Measurements from ENCODE around the gene MRPL32. TPM values are rescaled to one million over a fixed set of nuclear protein-coding genes. Genes with fewer than 3 reads are reported as not detected.

MRPL32 gene
- total RNA-seq, 1 experiment from 2014 or later = 101 TPM

DNA sequence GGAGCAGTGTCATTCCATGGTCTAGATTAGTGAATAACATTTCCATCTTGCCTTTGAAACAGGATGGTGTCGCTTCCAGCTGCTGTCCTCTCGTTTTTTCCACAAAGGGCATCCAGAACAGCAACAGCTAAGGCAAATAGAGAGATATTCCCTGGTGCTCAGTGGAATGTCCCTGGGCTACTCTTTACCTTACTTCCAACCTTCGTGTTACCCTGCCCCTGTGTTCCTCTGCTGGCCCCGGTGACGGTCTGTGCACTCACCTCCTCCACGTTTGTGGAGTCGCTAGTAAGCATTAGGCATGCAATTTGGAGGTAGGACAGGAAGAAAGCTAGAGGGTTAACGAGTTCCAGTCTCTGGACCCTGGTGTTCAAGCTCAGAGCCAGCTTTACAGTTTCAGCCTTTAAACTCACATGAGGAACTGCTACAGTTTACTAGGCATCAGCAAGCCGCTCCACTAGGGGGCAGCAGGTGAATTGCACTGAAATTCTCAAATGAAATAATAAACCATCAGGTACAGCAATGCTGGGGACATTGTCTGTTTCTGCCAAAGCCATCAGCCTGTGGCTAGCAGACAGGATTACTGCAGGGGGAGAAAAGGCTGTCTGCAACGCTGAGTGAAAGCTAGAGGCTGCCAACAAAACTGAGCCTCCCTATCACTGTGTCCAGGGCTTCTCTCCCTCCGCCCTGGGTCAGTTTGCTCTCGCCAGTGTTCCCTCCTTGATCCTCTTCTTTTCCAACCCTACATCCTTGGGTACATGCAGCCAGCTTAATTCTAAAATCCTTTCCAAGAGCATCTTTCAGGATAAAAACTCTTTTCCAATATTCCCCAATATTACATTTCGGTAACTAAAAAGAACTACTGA, 9.0 kb downstream of the MRPL32 start:
- H3K79me1 ChIP-seq (ENCODE audit: insufficient read depth, low read depth, low read length, poor library complexity, severe bottlenecking) = no peaks in the 10 kb centered on the region
- peak; percentile 97 for TF ChIP-seq CTCF (conservative IDR thresholded peaks at IDR 0.05)
- peak; percentile 84 for DNase-seq
- H3K14ac ChIP-seq (ENCODE audit: insufficient read depth, low read length) = no peak overlapping the region
- H2BK120ac ChIP-seq (ENCODE audit: low read depth, low read length, poor library complexity, severe bottlenecking) = no peak overlapping the region
- H3K9me3 Mint-ChIP-seq = no peaks in the 10 kb centered on the region
- no peak overlapping the region for H2AFZ ChIP-seq (ENCODE audit: low read length)
- H3K27ac Mint-ChIP-seq = peak overlapping the region in 1 of 3 experiments; percentile 32; a peak in 3 of 7 replicates
- no peak overlapping the region for H3T11ph ChIP-seq (ENCODE audit: low read length)
- no peaks in the 10 kb centered on the region for H3K23me2 ChIP-seq (ENCODE audit: insufficient read length, low read depth, low read length, poor library complexity, severe bottlenecking)
- no peak overlapping the region for H3K56ac ChIP-seq (ENCODE audit: insufficient read length, low read depth, low read length)
- peaks cover 6 to 15% of the 10 kb centered on the region in 2 experiments for H3K4me1 Mint-ChIP-seq
- no peaks in the 10 kb centered on the region for H3K9me3 ChIP-seq (ENCODE audit: control insufficient read depth, low read depth, low read length)
- H4K91ac ChIP-seq (ENCODE audit: insufficient read length, low read depth, low read length) = no peak overlapping the region
- H4K5ac ChIP-seq (ENCODE audit: insufficient read length, low read depth, low read length) = no peak overlapping the region
- H3K79me2 ChIP-seq (ENCODE audit: insufficient read depth, low read length) = no peaks in the 10 kb centered on the region
- H2BK5ac ChIP-seq (ENCODE audit: insufficient read length, low read length) = no peak overlapping the region
- H3K9ac ChIP-seq (ENCODE audit: extremely low read depth, insufficient read length, low read length) = no peak overlapping the region
- no CpG with 5 or more reads among the region's 13 CpGs for WGBS (ENCODE audit: extremely low coverage, insufficient read length, low lambda C conversion rate)
- H2BK20ac ChIP-seq (ENCODE audit: low read depth, low read length, poor library complexity, severe bottlenecking) = no peak overlapping the region
- H4K8ac ChIP-seq (replicated peaks; ENCODE audit: insufficient read length, low read depth, low read length) = no peak overlapping the region
- H3K23ac ChIP-seq (ENCODE audit: insufficient read length, low read depth, low read length) = no peak overlapping the region
- peaks cover 5 to 31% (median 26%) of the 10 kb centered on the region in 3 experiments for H3K36me3 Mint-ChIP-seq (ENCODE audit: insufficient read depth in 1 of 3, low read depth in 3 of 3)
- H3K4ac ChIP-seq (ENCODE audit: low read depth, low read length) = no peak overlapping the region
- H3K4me1 ChIP-seq (ENCODE audit: insufficient read depth, low read length) = no peaks in the 10 kb centered on the region; the same call in 1 of the 2 replicates
- no peak overlapping the region for H3K18ac ChIP-seq (ENCODE audit: insufficient read length, low read depth, low read length)
- no peak overlapping the region for H3K4me2 ChIP-seq (ENCODE audit: insufficient read depth, insufficient read length, low read length)
- H3K4me3 Mint-ChIP-seq = no peak overlapping the region
- H2BK12ac ChIP-seq (ENCODE audit: insufficient read length, low read depth, low read length) = no peak overlapping the region
- no peaks in the 10 kb centered on the region for H4K20me1 ChIP-seq (ENCODE audit: control insufficient read depth, insufficient read depth, insufficient read length)
- no peaks in the 10 kb centered on the region for H3K27me3 ChIP-seq (ENCODE audit: insufficient read depth, low read length)
- no peaks in the 10 kb centered on the region for H3K27me3 Mint-ChIP-seq (ENCODE audit: low read depth)
- no peak overlapping the region for H2AK5ac ChIP-seq (ENCODE audit: insufficient read length, low read length)
- H3K27ac ChIP-seq (ENCODE audit: insufficient read length, low read depth, low read length) = no peak overlapping the region
- no peak overlapping the region for H2BK15ac ChIP-seq (ENCODE audit: low read depth, low read length)

Measured in H9 (cell line).